Bronchial smooth muscle cell (primary cell): ENCODE results near the gene OR2Y1. TPM values are rescaled to one million over a fixed set of nuclear protein-coding genes. Genes with fewer than 3 reads are reported as not detected.

ENCODE experiments used
- total RNA-seq: library from RNA; depleted of rRNA; stranded (reverse); fragments of >200 nt; gene quantifications from 2 replicates; pipeline ENCODE4 v1.2.1, GENCODE V29; 2014

Gene OR2Y1
- not detected in 2 replicates for total RNA-seq

DNA sequence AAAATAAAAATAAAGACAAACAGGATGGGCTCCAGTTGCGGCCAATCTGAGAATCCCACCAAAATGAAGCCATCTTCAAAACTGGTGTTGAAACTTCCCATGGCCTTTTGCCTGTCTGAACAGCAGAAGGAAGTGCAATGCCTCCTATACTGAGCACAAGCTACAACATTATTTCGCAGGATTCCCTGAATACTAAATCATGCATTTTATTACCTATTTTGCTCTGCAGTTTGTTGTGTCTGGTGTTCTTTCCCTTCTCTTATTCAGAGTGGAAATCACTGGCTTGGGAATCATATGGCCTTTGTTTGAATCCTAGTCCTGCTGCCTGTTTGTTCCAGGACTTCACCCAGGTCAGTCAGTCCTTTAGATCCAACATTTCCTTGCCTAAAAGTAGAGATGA, at the start of gene OR2Y1:
OR2Y1 (minus strand) TSS at position 101 of the 400 bp plus-strand sequence; CDS start at position 101, 0 bp downstream.

Other genes with a start within 250 kb of the OR2Y1 start
- 5.5 and 8.4 TPM in 2 replicates for gene CNOT6, start 245.7 kb downstream of the OR2Y1 start, total RNA-seq
- gene SCGB3A1, start 148.6 kb downstream of the OR2Y1 start, total RNA-seq, result not detected in 2 replicates
- gene FLT4, start 90.5 kb downstream of the OR2Y1 start, total RNA-seq, result 0.09 and 0.16 TPM in 2 replicates
- gene MGAT1, start 62.7 kb upstream of the OR2Y1 start, total RNA-seq, result 60.1 and 63.5 TPM in 2 replicates
- gene ZFP62, start 121.2 kb upstream of the OR2Y1 start, total RNA-seq, result 17.0 and 20.5 TPM in 2 replicates
- gene BTNL8, start 159.1 kb upstream of the OR2Y1 start, total RNA-seq, result not detected in 2 replicates
- gene BTNL3, start 248.8 kb upstream of the OR2Y1 start, total RNA-seq, result not detected in 2 replicates